Neural progenitor cell (in vitro differentiated cells): ENCODE results near the gene SLC28A1. TPM values are rescaled to one million over a fixed set of nuclear protein-coding genes. Genes with fewer than 3 reads are reported as not detected.
"Not testable (repeated sequence)": the region's sequence is repeated elsewhere in the genome, so short reads cannot be mapped to it uniquely, and the experiment has no call there.

Source experiments
- DNase-seq: peaks from one replicate; pipeline ENCODE4 v3.0.0-alpha.2; 2016; ENCODE audit warnings: low spot score
- H2AFZ ChIP-seq: fragments of 200-600 bp; sonication (generic); replicated peaks from 2 replicates; pipeline ENCODE4 v1.6.1; 2016; ENCODE audit warnings: antibody characterized with exemption
- H3F3A ChIP-seq: fragments of 200-600 bp; sonication (generic); 2 replicates; pipeline ENCODE4 v1.6.1; 2016; ENCODE audit warnings: antibody characterized with exemption, low read depth
- H3K27ac ChIP-seq: fragments of 200-600 bp; sonication (generic); 2 replicates; pipeline ENCODE4 v1.5.1; 2016; ENCODE audit warnings: mild to moderate bottlenecking
- H3K27me3 ChIP-seq: fragments of 200-600 bp; sonication (generic); 2 replicates; pipeline ENCODE4 v1.6.1; 2016; ENCODE audit warnings: mild to moderate bottlenecking, moderate library complexity
- H3K36me3 ChIP-seq: fragments of 200-600 bp; sonication (generic); 2 replicates; pipeline ENCODE4 v1.5.1; 2016
- H3K4me1 ChIP-seq: fragments of 200-600 bp; sonication (generic); 2 replicates; pipeline ENCODE4 v1.6.1; 2016; ENCODE audit warnings: mixed run types
- H3K4me2 ChIP-seq: fragments of 200-600 bp; sonication (generic); 2 replicates; pipeline ENCODE4 v1.6.1; 2016
- H3K4me3 ChIP-seq: fragments of 200-600 bp; sonication (generic); 2 replicates; pipeline ENCODE4 v1.5.1; 2016
- H3K79me2 ChIP-seq: fragments of 200-600 bp; sonication (generic); 2 replicates; pipeline ENCODE4 v1.6.1; 2016; ENCODE audit warnings: low read depth
- H3K9ac ChIP-seq: fragments of 200-600 bp; sonication (generic); 2 replicates; pipeline ENCODE4 v1.6.1; 2016
- H3K9me3 ChIP-seq: fragments of 200-600 bp; sonication (generic); 2 replicates; pipeline ENCODE4 v1.5.1; 2016; ENCODE audit warnings: low read depth
- H4K20me1 ChIP-seq: fragments of 200-600 bp; sonication (generic); 2 replicates; pipeline ENCODE4 v1.6.1; 2016; ENCODE audit warnings: low read depth
- H3K27ac Mint-ChIP-seq: 3 replicates; pipeline ENCODE4 v1.8.0; 2021; ENCODE audit warnings: mixed read lengths
- H3K27me3 Mint-ChIP-seq: 2 replicates; pipeline ENCODE4 v1.8.0; 2022; ENCODE audit warnings: low read depth, mild to moderate bottlenecking, inconsistent platforms, moderate library complexity, mixed read lengths; ENCODE audit not compliant: insufficient read depth
- H3K36me3 Mint-ChIP-seq: 3 replicates; pipeline ENCODE4 v1.8.0; 2021; ENCODE audit warnings: mixed read lengths
- H3K4me1 Mint-ChIP-seq: 3 replicates; pipeline ENCODE4 v1.8.0; 2021; ENCODE audit warnings: mixed read lengths
- H3K4me3 Mint-ChIP-seq: 3 replicates; pipeline ENCODE4 v1.8.0; 2021; ENCODE audit warnings: mild to moderate bottlenecking, moderate library complexity, mixed read lengths
- H3K9me3 Mint-ChIP-seq: 3 replicates; pipeline ENCODE4 v1.8.0; 2020; ENCODE audit warnings: mixed read lengths
- CTCF ChIP-seq: fragments of 200-600 bp; sonication (generic); IDR thresholded peaks from 2 replicates; pipeline ENCODE4 v1.5.1; 2017; ENCODE audit warnings: antibody characterized with exemption, mild to moderate bottlenecking
- EZH2 ChIP-seq: fragments of 200-600 bp; sonication (generic); IDR thresholded peaks from 2 replicates; pipeline ENCODE4 v1.6.1; 2017; ENCODE audit warnings: antibody characterized with exemption, mild to moderate bottlenecking, moderate library complexity
- EZH2phosphoT487 ChIP-seq: fragments of 200-600 bp; sonication (generic); IDR thresholded peaks from 2 replicates; pipeline ENCODE4 v1.6.1; 2017; ENCODE audit warnings: antibody characterized with exemption
- total RNA-seq: library from RNA; depleted of rRNA; stranded (reverse); fragments of >200 nt; gene quantifications from 2 replicates; pipeline ENCODE4 v1.2.3, GENCODE V29; 2015; ENCODE audit warnings: low replicate concordance

The SLC28A1 gene
- total RNA-seq, 1 donor from 2014 or later = not detected

DNA sequence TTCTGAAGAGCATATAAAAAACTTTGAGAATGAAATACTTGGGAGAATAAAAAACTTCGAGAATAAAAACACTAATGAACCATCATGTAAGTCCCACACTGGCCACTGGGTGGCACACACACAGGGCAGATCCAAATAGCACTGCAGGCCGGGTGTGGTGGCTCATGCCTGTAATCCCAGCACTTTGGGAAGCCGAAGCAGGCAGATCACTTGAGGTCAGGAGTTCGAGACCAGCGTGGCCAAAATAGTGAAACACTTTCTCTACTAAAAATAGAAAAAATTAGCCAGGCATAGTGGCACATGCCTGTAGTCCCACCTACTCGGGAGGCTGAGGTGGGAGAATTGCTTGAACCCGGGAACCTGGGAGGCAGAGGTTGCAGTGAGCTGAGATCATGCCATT is 38.8 kb upstream of the SLC28A1 start:
- not testable (repeated sequence) for H3K9ac ChIP-seq, H3K27ac ChIP-seq, H3K27ac Mint-ChIP-seq, H2AFZ ChIP-seq, H3K9me3 ChIP-seq, H3K4me1 Mint-ChIP-seq, H3K4me1 ChIP-seq, H3K79me2 ChIP-seq, H3F3A ChIP-seq, H3K27me3 ChIP-seq, H3K4me2 ChIP-seq, H3K36me3 ChIP-seq, H3K36me3 Mint-ChIP-seq, H3K4me3 Mint-ChIP-seq, H3K27me3 Mint-ChIP-seq, H3K4me3 ChIP-seq, H4K20me1 ChIP-seq
- DNase-seq = peak; percentile 56
- TF ChIP-seq CTCF = peak; percentile 73
- peaks cover 18% of the 10 kb centered on the region for H3K9me3 Mint-ChIP-seq

DNA sequence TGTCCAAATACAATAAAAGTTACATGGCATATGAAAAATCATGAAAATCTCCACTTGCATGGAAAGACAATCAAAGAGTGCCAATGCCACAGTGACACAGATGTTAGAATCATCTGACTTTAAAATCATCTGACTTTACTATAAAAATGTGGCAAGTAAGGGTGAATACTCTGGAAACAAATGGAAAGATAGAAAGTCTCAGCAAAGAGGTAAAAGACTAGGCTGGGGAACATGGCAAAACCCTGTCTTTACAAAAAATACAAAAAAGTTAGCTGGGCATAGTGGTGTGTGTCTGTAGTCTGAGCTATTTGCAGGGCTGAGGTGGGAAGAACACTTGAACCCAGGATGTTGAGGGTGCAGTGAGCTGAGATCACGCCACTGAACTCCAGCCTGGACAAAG is 38.2 kb upstream of the SLC28A1 start:
- no peaks in the 10 kb centered on the region for H3K79me2 ChIP-seq
- no peaks in the 10 kb centered on the region for H3K36me3 ChIP-seq
- H3K4me1 ChIP-seq = no peaks in the 10 kb centered on the region
- Mint-ChIP-seq H3K27ac (no peak overlapping the region), H3K27me3 (peaks cover 5% of the 10 kb centered on the region), H3K36me3 (no peaks in the 10 kb centered on the region), H3K4me1 (no peaks in the 10 kb centered on the region), H3K9me3 (peaks cover 18% of the 10 kb centered on the region), H3K4me3 (no peak overlapping the region)
- no peaks in the 10 kb centered on the region for H3K27me3 ChIP-seq
- DNase-seq = no peak
- TF ChIP-seq EZH2 (no peak), EZH2phosphoT487 (no peak), CTCF (no peak)
- H3K27ac ChIP-seq = no peak overlapping the region
- H3K4me2 ChIP-seq = no peak overlapping the region
- H4K20me1 ChIP-seq = no peaks in the 10 kb centered on the region
- no peak overlapping the region for H3K9ac ChIP-seq
- H3F3A ChIP-seq = no peaks in the 10 kb centered on the region
- no peak overlapping the region for H2AFZ ChIP-seq
- no peak overlapping the region for H3K4me3 ChIP-seq
- H3K9me3 ChIP-seq = no peaks in the 10 kb centered on the region

DNA sequence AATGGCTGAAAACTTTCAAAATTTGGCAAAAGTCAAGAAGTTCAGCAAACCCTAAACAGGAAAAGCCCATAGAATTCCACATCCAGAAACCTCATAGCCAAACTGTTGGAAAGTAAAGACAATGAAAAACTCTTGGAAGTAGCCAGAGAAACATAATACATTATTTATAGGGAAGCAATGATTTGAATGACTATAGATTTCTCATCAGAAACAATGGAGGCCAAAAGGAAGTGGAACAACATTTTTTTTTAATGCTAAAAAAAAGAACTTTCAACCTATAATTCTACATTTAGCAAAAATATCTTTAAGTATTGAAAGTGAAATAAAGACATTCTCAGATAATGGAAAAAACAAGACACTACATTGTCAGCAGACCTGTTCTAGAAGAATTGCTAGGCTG is 37.1 kb upstream of the SLC28A1 start:
- H3K4me1 ChIP-seq = no peaks in the 10 kb centered on the region
- TF ChIP-seq CTCF (no peak), EZH2 (no peak), EZH2phosphoT487 (no peak)
- no peaks in the 10 kb centered on the region for H3K9me3 ChIP-seq
- H3K4me3 Mint-ChIP-seq = no peak overlapping the region
- H3F3A ChIP-seq = no peaks in the 10 kb centered on the region
- no peaks in the 10 kb centered on the region for H3K36me3 ChIP-seq
- H2AFZ ChIP-seq = no peak overlapping the region
- H3K79me2 ChIP-seq = no peaks in the 10 kb centered on the region
- H3K4me1 Mint-ChIP-seq = no peaks in the 10 kb centered on the region
- H3K27me3 ChIP-seq = no peaks in the 10 kb centered on the region
- H4K20me1 ChIP-seq = no peaks in the 10 kb centered on the region
- peaks cover 18% of the 10 kb centered on the region for H3K9me3 Mint-ChIP-seq
- no peak for DNase-seq
- H3K9ac ChIP-seq = no peak overlapping the region
- H3K36me3 Mint-ChIP-seq = no peaks in the 10 kb centered on the region
- H3K4me2 ChIP-seq = no peak overlapping the region
- no peak overlapping the region for H3K4me3 ChIP-seq
- H3K27ac ChIP-seq = no peak overlapping the region
- no peak overlapping the region for H3K27ac Mint-ChIP-seq
- H3K27me3 Mint-ChIP-seq = peaks cover 3% of the 10 kb centered on the region

DNA sequence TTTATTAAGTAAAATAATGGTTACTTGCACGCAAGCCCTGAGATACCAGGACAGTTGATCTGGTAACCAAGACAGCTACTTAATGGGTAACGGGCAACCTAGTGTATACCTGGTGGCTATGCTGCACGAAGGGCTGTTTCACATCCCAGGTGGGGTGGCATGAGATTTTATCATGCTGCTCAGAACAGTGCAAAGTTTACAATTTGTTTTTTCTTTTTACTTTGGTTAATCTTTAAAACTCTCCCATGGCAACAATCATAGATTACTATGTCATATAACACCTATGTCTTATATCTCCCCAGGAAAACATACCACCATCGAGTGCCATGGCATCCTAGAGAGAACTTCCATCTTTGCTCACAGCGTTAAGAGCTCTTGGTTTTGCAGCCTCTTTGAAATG is 32.2 kb upstream of the SLC28A1 start:
- Histone ChIP-seq H3K4me3 (no peak overlapping the region), H3K36me3 (no peaks in the 10 kb centered on the region), H3K4me2 (no peak overlapping the region), H3F3A (no peaks in the 10 kb centered on the region), H3K9me3 (no peaks in the 10 kb centered on the region), H3K27me3 (no peaks in the 10 kb centered on the region), H3K4me1 (no peaks in the 10 kb centered on the region), H4K20me1 (no peaks in the 10 kb centered on the region), H3K79me2 (no peaks in the 10 kb centered on the region), H3K27ac (no peak overlapping the region), H2AFZ (no peak overlapping the region), H3K9ac (no peak overlapping the region)
- TF ChIP-seq EZH2phosphoT487 (no peak), EZH2 (no peak), CTCF (no peak)
- Mint-ChIP-seq H3K27me3 (no peaks in the 10 kb centered on the region), H3K4me1 (no peaks in the 10 kb centered on the region), H3K4me3 (no peak overlapping the region), H3K27ac (no peak overlapping the region), H3K36me3 (no peaks in the 10 kb centered on the region), H3K9me3 (peaks cover 4% of the 10 kb centered on the region)
- no peak for DNase-seq
